Coronary artery (tissue), 2 donors: Measurements from ENCODE around the gene ADD3.

ENCODE experiments used
- DNase-seq: peaks from one replicate; pipeline ENCODE4 v3.0.0-alpha.2; 2017; ENCODE audit warnings: low spot score
- H3K27ac ChIP-seq, 2 donors: fragments of 200-600 bp; sonication (generic); one replicate each; pipeline ENCODE4 v1.5.1; 2016 to 2019
- H3K4me3 ChIP-seq: fragments of 200-600 bp; sonication (generic); 2 replicates; pipeline ENCODE4 v1.5.1; 2016; ENCODE audit warnings: mild to moderate bottlenecking, moderate library complexity
- CTCF ChIP-seq: fragments of 200-600 bp; sonication (generic); IDR thresholded peaks from one replicate; pipeline ENCODE4 v1.5.1; 2019; ENCODE audit warnings: antibody characterized with exemption

ADD3 gene

GRCh38 chr10:110137142-110137545 lies 129.4 kb downstream of the ADD3 start:
- H3K27ac ChIP-seq, result peak overlapping the region in 1 of 2 donors; percentile 46
- DNase-seq, result no peak
- no peak overlapping the region for H3K4me3 ChIP-seq
- TF ChIP-seq CTCF, result peak; percentile 64

GRCh38 chr10:110138197-110138812 lies 130.5 kb downstream of the ADD3 start:
- TF ChIP-seq CTCF, result peak; percentile 65
- H3K4me3 ChIP-seq, result no peak overlapping the region
- DNase-seq, result no peak
- H3K27ac ChIP-seq, result no peak overlapping the region

- Histone ChIP-seq H3K27ac (no peak overlapping the region), H3K4me3 (no peak overlapping the region)
- TF ChIP-seq CTCF, result no peak
- DNase-seq, result no peak
Measured at GRCh38 chr10:110141185-110141584, 133.4 kb downstream of the ADD3 start.

- H3K4me3 ChIP-seq, result no peak overlapping the region
- no peak for DNase-seq
- TF ChIP-seq CTCF, result no peak
- H3K27ac ChIP-seq, result no peak overlapping the region
Measured at GRCh38 chr10:110141871-110142635, 134.3 kb downstream of the ADD3 start.

GRCh38 chr10:110142965-110143364 lies 135.2 kb downstream of the ADD3 start:
- TF ChIP-seq CTCF, result no peak
- Histone ChIP-seq H3K27ac (no peak overlapping the region), H3K4me3 (no peak overlapping the region)
- DNase-seq, result no peak

GRCh38 chr10:110144507-110144906 lies 136.7 kb downstream of the ADD3 start:
- no peak overlapping the region for H3K27ac ChIP-seq
- no peak for TF ChIP-seq CTCF
- DNase-seq, result no peak
- H3K4me3 ChIP-seq, result no peak overlapping the region

- no peak for TF ChIP-seq CTCF
- Histone ChIP-seq H3K27ac (no peak overlapping the region), H3K4me3 (no peak overlapping the region)
- DNase-seq, result no peak
Measured at GRCh38 chr10:110147961-110148360, 140.2 kb downstream of the ADD3 start.
